ENCODE results near the gene CFAP90. TPM values are rescaled to one million over a fixed set of nuclear protein-coding genes. Genes with fewer than 3 reads are reported as not detected.

Gene CFAP90
- total RNA-seq, 4 donors from 2014 or later: not detected

DNA sequence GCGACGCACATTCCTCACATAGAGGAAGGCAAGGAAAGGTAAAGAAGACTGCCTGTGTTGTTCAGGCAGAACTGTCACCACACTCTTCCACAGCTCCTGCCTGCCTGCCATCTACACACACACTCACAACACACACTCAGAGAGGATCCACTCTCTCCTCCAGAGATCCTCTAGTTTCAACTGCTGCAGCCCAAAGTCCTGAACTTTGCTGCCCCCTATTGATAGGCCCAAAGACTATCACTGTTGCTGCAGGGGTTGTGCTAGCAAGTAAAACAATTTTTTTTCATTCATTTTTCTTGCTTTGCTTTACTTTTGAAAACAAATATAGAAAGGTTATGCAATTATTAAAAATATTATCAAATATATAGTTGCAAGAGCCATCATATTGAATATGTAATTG is 5.9 kb upstream of the CFAP90 start:
- DNase-seq (no peak), ATAC-seq (peak in 1 of 2 donors; percentile 68)
- Histone ChIP-seq H3K27ac (no peak overlapping the region), H3K4me3 (no peak overlapping the region), H3K4me1 (no peaks in the 10 kb centered on the region), H3K27me3 (no peaks in the 10 kb centered on the region), H3K9me3 (no peaks in the 10 kb centered on the region), H3K36me3 (peaks cover 6 to 32% of the 10 kb centered on the region in 2 donors)
- in situ Hi-C loops (cut with MboI; ENCODE audit: low sequenced_read_pairs in 4 of 4): loop anchor here in 2 of 4 donors (25.0 kb wide), 2 partner anchors 605 to 1220 kb away; partner anchors contain the start of genes NSUN2 (in 2 of the 2) and SRD5A1 (in 2 of the 2)
- TF ChIP-seq POLR2A (IDR thresholded peaks at IDR 0.05) (no peak), CTCF (IDR thresholded peaks at IDR 0.05 in 4 of 5, conservative IDR thresholded peaks at IDR 0.05 in 1 of 5) (peak; percentile 14 to 72 (median 44))
- intact Hi-C loops (cut with DNase I; ENCODE audit: low total_unique reads): no loop called here

DNA sequence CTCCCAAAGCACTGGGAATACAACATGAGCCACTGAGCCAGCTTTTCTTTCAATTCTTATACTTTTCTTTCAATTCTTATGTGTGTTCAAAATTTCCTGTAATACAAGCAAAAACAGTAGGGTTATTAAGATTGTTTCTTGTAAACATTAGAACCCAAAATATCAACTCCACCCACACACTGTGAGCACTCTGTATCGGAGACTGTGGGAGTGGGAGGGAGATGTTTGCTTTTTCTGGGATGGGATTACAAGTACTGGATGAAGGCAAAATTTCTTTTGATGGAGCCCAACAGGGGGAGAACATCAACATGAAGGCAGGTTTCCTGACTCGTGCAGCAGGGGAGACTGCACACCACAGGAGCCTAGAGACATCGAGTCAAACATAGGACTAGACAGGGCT is 4.7 kb upstream of the CFAP90 start:
- no peak overlapping the region for H3K4me3 ChIP-seq
- H3K4me1 ChIP-seq: peaks cover 0 to 4% of the 10 kb centered on the region in 2 donors
- peaks cover 0 to 5% (median 4%) of the 10 kb centered on the region in 3 donors for H3K27me3 ChIP-seq
- in situ Hi-C loops (cut with MboI; ENCODE audit: low sequenced_read_pairs in 4 of 4) (loop anchor here in 2 of 4 donors (25.0 kb wide), 2 partner anchors 607 to 1218 kb away; partner anchors contain the start of genes NSUN2 (in 2 of the 2) and SRD5A1 (in 2 of the 2)), intact Hi-C loops (cut with DNase I; ENCODE audit: low total_unique reads) (no loop called here)
- DNase-seq (no peak), ATAC-seq (no peak)
- H3K27ac ChIP-seq: no peak overlapping the region
- peaks cover 0 to 20% of the 10 kb centered on the region in 2 donors for H3K36me3 ChIP-seq
- TF ChIP-seq POLR2A (IDR thresholded peaks at IDR 0.05): no peak
- no peak for TF ChIP-seq CTCF (IDR thresholded peaks at IDR 0.05 in 4 of 5, conservative IDR thresholded peaks at IDR 0.05 in 1 of 5)
- no peaks in the 10 kb centered on the region for H3K9me3 ChIP-seq

GRCh38 chr5:7852988-7853387 is 2.1 kb upstream of the CFAP90 start:
- DNase-seq (no peak), ATAC-seq (no peak)
- Histone ChIP-seq H3K4me3 (no peak overlapping the region), H3K4me1 (peaks cover 0 to 13% of the 10 kb centered on the region in 2 donors), H3K36me3 (no peaks in the 10 kb centered on the region), H3K27ac (no peak overlapping the region), H3K27me3 (peaks cover 19 to 26% (median 20%) of the 10 kb centered on the region in 3 donors), H3K9me3 (no peaks in the 10 kb centered on the region)
- intact Hi-C loops (cut with DNase I; ENCODE audit: low total_unique reads): no loop called here
- TF ChIP-seq POLR2A (IDR thresholded peaks at IDR 0.05): no peak
- no peak for TF ChIP-seq CTCF (IDR thresholded peaks at IDR 0.05 in 4 of 5, conservative IDR thresholded peaks at IDR 0.05 in 1 of 5)
- in situ Hi-C loops (cut with MboI; ENCODE audit: low sequenced_read_pairs in 4 of 4): loop anchor here in 2 of 4 donors (25.0 kb wide), 2 partner anchors 609 to 1216 kb away; partner anchors contain the start of genes NSUN2 (in 2 of the 2) and SRD5A1 (in 2 of the 2)

GRCh38 chr5:7852542-7852941 is 1.6 kb upstream of the CFAP90 start:
- peaks cover 0 to 13% of the 10 kb centered on the region in 2 donors for H3K4me1 ChIP-seq
- H3K36me3 ChIP-seq: no peaks in the 10 kb centered on the region
- intact Hi-C loops (cut with DNase I; ENCODE audit: low total_unique reads): no loop called here
- ATAC-seq: no peak
- no peak overlapping the region for H3K27ac ChIP-seq
- H3K4me3 ChIP-seq: no peak overlapping the region
- H3K27me3 ChIP-seq: peaks cover 19 to 30% (median 20%) of the 10 kb centered on the region in 3 donors
- no peak for DNase-seq
- H3K9me3 ChIP-seq: no peaks in the 10 kb centered on the region
- in situ Hi-C loops (cut with MboI; ENCODE audit: low sequenced_read_pairs in 4 of 4): loop anchor here in 2 of 4 donors (25.0 kb wide), 2 partner anchors 610 to 1215 kb away; partner anchors contain the start of genes NSUN2 (in 2 of the 2) and SRD5A1 (in 2 of the 2)
- TF ChIP-seq POLR2A (IDR thresholded peaks at IDR 0.05) (no peak), CTCF (IDR thresholded peaks at IDR 0.05 in 4 of 5, conservative IDR thresholded peaks at IDR 0.05 in 1 of 5) (no peak)

Data from gastrocnemius medialis (tissue), 4 donors.